HFF-Myc (cell line): ENCODE results near the gene ADARB2.

ENCODE experiments used
- DNase-seq: peaks from one replicate; pipeline ENCODE4 v3.0.0-alpha.2; 2011; ENCODE audit warnings: low read depth; ENCODE audit errors: extremely low read depth
- H3K4me3 ChIP-seq: replicated peaks from 2 replicates; pipeline ENCODE4 v1.5.1; 2011; ENCODE audit warnings: low read depth, mild to moderate bottlenecking, control low read depth, low read length
- TF ChIP-seq, protein P1 (sequence below): IDR thresholded peaks from 2 replicates; pipeline ENCODE4 v1.5.1; 2012; ENCODE audit warnings: mild to moderate bottlenecking, low read depth, low read length, control low read depth; ENCODE audit errors: missing control alignments

ADARB2 gene

DNA sequence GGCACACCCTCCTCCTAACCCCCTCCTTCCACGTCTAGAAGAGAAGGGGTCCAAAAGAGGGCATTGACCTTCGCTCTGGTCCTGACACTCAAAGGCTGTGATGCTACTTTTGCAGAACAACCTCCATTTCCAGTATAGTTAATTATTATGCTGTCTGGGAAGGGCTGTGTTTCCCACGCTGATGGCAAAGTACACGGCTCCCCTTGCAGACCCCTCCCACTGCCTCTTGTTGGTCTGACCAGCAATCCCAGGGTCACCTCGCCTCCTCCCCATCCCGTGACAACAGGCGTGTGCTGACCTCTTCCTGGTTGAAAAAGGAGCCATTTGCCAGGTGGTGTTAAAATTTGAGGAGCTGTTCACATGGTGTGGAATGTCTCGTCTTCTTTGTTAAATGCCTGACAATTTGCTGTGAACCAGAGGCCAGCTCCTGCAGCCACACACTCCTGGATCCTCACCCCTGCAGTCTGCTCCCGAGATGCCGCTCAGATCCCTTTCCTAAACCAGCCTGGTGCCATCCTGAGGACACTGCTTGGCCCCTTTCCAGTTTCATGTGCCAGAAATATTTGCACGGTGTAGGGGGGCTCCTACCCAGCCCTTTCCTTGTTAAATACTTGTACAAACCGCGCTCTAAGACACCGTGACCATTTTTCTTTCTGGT lies 359.5 kb downstream of the ADARB2 start:
- DNase-seq, result no peak
- TF ChIP-seq, protein P1, sequence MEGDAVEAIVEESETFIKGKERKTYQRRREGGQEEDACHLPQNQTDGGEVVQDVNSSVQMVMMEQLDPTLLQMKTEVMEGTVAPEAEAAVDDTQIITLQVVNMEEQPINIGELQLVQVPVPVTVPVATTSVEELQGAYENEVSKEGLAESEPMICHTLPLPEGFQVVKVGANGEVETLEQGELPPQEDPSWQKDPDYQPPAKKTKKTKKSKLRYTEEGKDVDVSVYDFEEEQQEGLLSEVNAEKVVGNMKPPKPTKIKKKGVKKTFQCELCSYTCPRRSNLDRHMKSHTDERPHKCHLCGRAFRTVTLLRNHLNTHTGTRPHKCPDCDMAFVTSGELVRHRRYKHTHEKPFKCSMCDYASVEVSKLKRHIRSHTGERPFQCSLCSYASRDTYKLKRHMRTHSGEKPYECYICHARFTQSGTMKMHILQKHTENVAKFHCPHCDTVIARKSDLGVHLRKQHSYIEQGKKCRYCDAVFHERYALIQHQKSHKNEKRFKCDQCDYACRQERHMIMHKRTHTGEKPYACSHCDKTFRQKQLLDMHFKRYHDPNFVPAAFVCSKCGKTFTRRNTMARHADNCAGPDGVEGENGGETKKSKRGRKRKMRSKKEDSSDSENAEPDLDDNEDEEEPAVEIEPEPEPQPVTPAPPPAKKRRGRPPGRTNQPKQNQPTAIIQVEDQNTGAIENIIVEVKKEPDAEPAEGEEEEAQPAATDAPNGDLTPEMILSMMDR, result no peak
- H3K4me3 ChIP-seq, result no peak overlapping the region

DNA sequence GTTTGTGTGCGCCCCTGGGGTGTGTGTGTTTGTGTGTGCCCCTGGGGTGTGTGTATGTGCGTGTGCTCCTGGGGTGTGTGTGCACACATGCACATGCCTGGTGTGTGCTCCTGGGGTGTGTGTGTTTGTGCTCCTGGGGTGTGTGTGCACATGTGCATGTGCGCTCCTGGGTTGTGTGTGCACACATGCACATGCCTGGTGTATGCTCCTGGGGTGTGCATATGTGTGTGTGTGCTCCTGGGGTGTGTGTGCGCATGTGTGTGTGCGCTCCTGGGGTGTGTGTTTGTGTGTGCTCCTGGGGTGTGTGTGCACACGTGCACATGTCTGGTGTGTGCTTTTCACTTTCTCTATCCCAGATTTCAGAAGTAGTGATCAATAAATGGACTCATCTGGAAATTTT lies 360.1 kb downstream of the ADARB2 start:
- TF ChIP-seq, protein P1, result no peak
- no peak for DNase-seq
- H3K4me3 ChIP-seq, result no peak overlapping the region

DNA sequence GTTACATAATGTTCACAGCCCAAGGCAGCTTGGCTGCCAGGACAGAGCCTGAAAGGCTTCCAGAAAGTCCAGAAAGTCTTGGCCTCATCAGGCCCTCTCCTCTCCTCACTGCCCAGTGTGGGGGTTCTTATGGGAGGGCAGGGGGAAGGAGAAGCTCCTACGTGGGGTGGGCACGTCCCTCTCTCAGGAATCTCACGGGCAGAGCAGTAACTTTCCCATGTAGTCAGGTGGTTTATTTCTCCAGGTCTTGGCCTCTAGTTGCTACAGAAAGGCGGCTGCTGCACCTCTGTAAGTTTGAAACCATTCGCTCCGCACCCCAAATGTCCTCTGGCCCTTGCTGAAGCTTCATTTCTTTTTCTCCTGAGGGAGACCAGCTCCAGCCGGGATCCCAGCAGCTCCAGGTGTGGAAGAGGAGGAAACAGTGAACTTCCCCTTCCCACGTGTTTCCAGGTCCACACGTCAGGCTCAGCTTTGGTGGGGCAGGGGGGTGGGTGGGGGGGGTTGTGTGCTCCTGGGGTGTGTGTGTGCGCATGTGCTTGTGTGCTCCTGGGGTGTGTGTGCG lies 360.9 kb downstream of the ADARB2 start:
- no peak for DNase-seq

DNA sequence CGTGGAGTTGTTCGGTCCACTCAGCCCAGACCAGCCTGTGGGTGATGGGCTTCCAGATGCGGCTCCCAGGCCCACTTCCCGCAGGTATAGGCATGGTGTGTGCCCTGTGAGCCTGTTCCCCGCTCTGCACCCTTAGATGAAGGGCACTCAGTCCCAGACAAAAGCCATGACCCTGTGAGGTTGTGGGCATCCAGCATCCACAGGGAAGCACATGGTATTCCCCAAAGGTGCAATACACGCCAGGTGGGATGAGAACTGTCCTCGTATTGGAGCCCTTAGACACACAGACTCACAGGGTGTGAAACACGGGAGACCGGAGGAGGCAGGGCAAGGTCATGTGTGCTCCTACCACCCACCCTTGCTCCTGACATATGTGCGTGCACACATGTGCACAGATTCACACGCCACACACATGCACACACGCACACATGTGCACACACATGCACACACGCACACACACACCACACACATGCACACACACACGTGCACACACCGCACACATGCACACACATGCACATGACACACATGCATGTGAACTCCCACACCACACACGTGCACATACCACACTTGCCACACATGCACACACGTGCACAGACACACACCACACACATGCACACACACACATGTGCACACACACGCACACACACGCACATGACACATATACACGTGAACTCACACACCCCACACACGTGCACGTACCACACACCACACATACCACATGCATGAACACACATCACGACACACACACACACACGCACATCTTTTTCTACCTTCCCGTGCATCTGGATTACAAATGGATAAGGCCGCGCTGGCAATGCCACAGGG lies 361.8 kb downstream of the ADARB2 start:
- no peak overlapping the region for H3K4me3 ChIP-seq
- TF ChIP-seq, protein P1, result no peak
- DNase-seq, result no peak

More for the DNA sequence above, 360.9 kb downstream of the ADARB2 start:
- TF ChIP-seq, protein P1, result no peak
- H3K4me3 ChIP-seq, result no peak overlapping the region

DNA sequence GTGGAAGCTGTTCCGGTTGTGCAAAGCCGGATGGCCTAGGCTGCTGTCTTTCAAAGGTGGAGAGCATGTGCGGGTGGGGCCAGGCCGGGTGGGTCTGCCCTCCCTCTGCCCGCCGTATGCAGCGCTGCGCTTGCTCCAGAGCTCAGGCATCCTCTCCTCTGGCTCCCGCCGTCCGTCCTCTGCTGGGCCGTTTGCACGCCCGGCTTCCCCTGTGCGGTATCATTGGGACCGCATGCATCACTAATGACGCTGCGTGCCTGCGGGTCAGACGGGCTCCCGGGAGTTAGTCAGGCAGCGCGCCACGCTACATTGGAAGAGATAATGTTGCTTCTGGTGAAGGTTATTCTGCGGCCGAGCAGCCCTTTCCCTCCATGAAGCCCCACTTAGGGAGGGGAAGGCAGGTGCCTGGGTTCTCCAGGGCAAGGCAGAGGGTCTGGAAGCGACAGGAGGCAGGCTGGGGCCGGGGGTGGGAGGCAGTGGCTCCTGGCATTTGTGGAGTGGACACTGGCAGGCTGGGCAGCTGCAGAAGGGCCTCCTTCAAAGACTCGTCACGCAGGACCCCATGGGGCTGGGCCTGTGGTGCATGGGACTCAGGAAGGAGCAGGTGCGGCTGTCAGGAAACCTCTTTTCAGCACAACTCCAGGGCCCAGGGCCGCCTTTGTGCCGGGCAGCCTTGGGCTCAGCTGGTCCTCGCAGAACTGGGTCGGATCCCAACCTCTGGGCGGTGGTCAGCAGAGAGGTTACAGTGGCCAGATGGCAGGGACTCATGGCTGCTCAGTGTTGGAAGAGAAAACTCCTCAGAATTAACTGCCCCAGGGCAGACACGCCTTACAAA lies 362.6 kb downstream of the ADARB2 start:
- TF ChIP-seq, protein P1, result no peak
- DNase-seq, result no peak
- H3K4me3 ChIP-seq, result no peak overlapping the region

DNA sequence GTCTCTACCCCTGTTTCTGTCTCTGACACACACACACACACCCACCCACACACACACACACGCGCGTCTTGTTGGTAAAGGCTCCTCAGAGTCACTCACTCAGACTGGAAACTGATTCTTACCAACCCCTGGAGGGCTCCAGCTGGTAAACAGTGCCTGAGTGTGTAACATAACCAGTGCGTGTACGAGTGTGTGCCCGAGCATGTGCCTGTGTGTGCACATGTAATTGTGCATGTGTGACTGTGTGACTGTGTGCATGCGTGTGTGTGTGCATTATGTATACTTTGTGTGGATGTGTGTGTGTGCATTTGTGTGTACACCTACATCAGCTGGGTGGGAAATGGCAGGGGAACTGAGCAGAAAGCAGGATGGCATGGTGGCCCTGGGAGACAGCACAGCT lies 364.0 kb downstream of the ADARB2 start:
- H3K4me3 ChIP-seq, result no peak overlapping the region

More for the DNA sequence above, 364.0 kb downstream of the ADARB2 start:
- no peak for DNase-seq
- TF ChIP-seq, protein P1, result no peak
